Activated CD8-positive, alpha-beta memory T cell treated with anti-CD3 and anti-CD28 coated beads, Interleukin-2, amount 50 U/mL, for 4 hours (primary cell): ENCODE results near the gene SFXN5.

Experiments used
- DNase-seq: peaks from one replicate; pipeline ENCODE4 v3.0.0-alpha.2; 2020

SFXN5 gene

DNA sequence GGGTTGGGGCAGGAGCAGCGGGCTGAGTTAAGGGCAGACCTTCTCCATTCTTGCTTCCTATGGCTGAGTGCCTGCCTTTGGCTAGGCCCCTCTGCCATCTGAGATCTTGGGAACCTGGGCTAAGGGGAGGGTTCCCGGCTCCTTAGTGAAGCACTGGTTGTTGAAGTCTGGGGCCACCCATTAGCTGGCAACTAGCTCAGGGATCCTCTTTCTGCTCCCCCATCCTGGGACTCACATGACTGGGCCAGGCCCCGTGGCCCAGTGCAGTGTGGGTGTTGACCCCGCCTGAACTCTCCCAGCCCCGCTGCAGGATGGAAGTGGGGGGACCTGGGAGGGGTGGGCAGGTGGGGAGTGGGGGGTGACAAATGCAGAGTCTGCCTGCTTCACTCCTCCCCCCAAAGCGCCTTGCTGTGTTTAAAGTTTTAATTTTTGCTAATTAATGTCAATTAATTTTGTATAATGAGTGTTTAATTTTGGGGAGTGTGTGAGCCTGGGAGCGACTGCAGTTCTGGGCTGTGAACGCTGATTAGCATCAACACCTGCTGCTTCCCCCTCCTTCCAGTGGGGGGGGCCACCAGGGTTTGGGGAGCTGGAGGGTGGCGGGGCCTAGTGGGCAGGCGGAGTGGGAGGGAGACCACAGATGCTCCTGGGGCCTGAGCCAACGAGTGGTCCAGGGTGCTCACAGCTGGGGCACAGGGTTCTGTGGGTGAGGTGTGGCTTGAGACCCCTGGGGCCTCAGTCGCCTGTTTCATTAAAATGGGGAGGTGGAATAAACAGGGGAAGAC, 99.0 kb downstream of the SFXN5 start:
- no peak for DNase-seq

DNA sequence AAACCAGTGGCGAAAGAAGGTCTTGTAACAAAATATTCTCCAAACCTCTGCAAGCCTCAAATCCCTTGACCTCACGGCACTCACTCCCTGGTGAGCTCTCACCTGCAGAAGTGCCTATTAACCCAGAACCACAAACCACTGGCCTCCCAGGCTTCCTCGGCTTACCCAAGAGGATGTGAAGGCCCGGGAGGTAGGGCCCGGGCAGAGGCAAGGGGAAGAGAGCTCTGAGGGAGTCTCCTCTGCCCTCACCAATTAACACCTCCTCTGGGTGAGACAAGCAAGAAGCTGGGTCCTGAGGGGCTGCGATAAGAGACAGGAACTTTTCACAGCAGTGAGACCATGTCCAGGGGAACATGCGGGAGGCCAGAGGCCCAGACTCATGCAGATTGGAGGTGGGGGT, 100.5 kb downstream of the SFXN5 start:
- no peak for DNase-seq

- DNase-seq, result no peak
These were observed 101.8 kb downstream of the SFXN5 start for GRCh38 chr2:72969706-72970105.

GRCh38 chr2:72968286-72968685, 103.2 kb downstream of the SFXN5 start:
- no peak for DNase-seq

GRCh38 chr2:72965770-72966450, 105.6 kb downstream of the SFXN5 start:
- no peak for DNase-seq

DNA sequence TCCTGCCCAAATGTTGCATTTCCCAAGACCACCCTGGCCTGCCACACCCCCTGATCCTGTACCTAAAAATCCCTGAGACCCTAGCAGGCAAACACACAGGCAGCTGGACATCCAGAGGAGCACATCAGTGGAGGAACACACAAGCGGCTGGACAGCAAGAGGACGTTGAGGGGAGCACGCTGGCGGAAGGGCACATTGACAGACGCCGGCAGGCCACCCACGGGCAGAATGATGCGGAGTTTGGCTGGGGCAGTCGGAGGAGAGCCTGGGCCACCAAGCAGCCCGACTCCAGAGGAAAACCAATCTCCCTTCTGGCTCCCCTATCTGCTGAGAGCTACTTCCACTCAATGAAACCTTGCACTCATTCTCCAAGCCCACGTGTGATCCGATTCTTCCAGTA, 106.5 kb downstream of the SFXN5 start:
- DNase-seq, result no peak

DNA sequence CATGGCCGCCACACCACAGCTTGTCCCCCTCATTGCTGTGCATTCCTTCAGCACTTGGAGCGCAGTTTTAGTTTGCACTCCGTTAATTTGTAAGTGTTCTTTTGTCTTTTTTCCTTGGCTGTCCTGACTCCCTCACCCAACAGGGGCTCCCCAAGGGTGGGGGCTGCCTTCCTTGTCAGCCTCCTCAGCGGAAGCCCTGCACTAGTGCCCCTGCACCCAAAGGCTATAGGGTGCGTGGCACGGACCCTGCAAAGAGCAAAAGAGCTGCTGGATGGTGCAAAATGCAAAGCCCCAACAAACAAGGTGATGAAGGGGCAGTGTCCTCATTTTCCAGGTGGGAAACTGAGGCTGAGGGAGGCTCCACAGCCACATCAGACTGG, 107.4 kb downstream of the SFXN5 start:
- no peak for DNase-seq

DNA sequence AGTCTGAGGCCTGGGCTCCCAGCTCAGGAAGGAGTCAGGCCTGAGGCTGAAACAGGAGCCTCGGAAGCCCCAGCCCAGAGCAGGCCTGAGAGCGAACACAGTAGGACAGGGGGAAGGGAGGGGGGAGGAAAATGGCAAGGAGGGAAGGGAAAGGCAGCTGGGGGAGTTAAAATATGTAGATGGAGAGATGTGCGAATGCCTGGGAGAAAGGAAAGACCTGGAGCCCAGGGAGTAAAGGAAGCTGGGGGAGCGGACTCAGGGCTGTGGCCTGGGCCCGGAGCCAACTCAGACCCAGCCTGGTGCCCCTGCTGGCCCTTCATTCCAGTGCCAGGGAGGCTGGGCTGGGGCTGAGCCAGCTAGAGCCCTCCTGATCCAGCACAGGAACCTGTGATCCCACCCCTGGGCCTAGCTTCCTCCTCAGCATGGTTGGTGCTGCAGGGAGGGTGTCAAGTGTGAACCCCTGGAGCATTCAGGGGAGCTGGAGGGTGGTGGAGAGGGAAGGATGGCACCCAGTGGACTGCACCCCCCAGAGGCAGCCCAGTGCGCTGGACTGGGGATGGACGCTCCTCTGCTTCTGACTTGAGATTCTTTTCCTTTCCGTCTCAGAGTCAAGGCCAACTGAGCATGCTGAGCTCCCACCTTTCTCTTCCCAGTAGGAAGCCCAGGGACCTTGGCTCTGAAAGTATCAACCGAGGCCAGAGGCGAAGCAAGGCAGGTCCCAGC, 107.9 kb downstream of the SFXN5 start:
- DNase-seq, result no peak

GRCh38 chr2:72962911-72963310, 108.6 kb downstream of the SFXN5 start:
- DNase-seq, result no peak

GRCh38 chr2:72961853-72962468, 109.6 kb downstream of the SFXN5 start:
- DNase-seq, result no peak

DNA sequence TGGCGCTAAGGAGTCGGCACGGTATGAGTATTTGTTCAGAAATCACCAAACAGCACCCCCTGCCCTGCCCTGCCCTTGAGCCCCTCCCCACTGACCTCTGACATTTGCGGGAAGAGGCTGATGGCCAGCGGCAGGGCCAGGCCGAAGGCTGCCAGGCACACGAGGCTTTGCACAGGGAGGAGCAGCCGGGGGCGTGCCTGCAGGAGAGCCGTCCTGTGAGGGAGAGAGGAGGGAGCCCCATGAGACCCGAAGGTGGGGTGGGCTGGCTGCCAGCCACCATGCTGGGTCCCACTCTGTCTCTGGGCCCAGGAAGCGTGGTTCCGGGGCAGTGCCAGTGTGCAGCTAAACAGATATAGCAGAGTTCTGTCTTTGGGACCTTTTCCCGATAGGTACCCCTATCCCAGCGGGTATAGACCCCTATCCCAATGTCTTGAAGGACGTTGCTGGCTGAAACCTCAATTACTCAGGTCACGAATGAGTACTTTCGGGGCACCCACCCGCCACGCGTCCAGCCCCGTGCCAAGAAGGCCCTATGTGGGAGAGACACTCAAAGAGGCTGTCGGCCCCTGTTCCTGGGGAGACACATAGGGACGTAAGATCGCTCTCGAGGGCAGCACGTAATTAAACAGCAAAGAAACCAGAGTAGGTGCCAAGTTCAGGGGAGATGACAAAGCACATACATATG, 110.3 kb downstream of the SFXN5 start:
- no peak for DNase-seq

DNA sequence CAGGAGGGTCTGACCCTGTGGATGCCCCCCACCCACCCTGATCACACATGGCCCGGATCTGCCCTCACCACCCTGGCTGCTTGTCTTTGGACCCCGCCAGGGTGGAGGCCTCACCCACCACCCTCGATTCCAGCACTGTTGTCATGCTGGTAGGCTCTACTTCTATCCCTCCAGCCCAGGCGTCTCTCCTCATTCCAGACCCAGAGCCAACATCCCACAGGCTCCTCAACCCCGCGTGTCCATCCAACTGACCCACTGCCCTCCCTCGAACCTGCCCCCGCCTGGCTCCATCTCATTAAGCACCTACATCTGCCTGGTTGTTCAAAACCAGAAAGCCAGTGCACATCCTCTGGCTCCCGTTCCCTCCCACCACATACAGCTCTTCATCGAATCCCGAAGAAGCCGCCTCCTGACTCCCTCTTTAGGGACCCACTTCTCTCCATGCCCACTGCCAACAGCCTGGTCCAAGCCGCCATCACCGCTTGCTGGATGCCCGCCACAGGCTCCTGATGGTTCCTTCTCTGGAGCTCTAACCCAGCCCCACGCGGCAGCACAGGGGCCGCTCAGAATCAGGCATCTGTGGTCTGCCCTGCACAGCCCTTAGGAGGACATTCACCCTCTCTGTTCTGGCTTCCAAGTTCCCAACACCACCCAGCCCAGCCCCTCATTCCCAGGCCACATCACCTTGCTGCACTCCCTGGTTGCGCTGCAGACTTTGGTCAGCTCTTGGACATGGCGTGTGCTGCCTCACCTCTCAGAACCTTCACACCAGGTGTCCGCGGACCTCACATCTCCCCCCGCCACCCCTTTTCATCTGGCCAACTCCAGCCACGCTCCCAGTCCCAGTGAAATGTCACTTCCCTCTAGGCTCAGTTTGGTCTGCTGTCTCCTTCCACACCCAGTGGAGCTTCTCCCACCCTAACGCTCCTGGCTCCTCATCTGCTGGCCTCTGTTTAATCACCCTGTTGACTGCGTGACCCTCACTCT, 111.2 kb downstream of the SFXN5 start:
- no peak for DNase-seq

GRCh38 chr2:72959554-72959953, 112.0 kb downstream of the SFXN5 start:
- no peak for DNase-seq

GRCh38 chr2:72958542-72959385, 112.7 kb downstream of the SFXN5 start:
- DNase-seq, result no peak

GRCh38 chr2:72956936-72957335, 114.6 kb downstream of the SFXN5 start:
- DNase-seq, result no peak

- no peak for DNase-seq
These were observed 115.5 kb downstream of the SFXN5 start for GRCh38 chr2:72956050-72956395.

DNA sequence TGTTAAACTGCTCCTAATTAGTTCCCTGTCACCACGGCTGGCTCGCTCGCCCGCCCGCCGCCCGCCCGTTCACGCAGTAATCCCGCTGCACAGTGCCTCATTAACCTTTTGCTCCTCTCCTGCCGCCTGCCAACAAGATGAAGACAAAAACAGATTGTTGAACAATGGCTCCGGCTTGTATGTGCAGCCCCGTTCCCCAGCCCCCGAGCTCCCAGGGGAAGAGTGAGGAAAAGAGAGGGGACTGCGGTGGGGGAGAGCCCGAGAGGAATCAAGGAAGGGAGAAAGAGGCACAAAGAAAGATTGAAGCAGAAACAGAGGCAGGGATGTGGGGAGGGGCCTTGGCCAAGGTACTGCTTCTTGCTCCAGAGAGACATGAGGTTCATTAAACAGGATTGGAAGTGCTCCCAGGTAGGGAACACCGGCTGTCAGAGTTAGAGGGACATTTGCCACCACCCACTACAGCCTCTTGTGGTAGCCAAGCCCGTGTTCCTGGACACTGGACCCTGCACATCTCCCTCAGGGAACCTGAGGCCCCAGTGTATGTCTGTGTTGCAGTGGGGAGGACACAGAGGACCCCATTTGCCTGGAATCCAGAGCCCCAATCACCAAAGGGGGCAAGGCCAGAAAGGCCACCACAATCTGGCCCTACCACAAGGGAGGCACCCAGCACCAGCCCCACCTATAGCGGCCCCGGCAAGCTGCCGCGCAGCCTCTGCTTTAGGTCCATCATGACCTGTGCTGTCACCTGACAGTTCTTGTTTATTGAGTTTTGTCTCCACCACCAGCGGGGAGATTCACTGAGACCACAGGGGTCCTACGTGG, 116.1 kb downstream of the SFXN5 start:
- DNase-seq, result no peak

GRCh38 chr2:72954376-72955227, 116.9 kb downstream of the SFXN5 start:
- no peak for DNase-seq

GRCh38 chr2:72953976-72954375, 117.5 kb downstream of the SFXN5 start:
- no peak for DNase-seq
